Activated T-helper 17 cell treated with anti-CD3 and anti-CD28 coated beads, Interleukin-2, amount 50 U/mL, for 72 hours (primary cell): ENCODE measurements around the gene WBP1L. TPM values are rescaled to one million over a fixed set of nuclear protein-coding genes. Genes with fewer than 3 reads are reported as not detected.

Experiments used
- ATAC-seq: fragments of 150-1000 bp; cut with Tn5 transposase; replicated peaks from 2 replicates; pipeline ENCODE4 v1.10.0; 2021; ENCODE audit warnings: mild to moderate bottlenecking, moderate library complexity
- H3K27ac Mint-ChIP-seq: one replicate; pipeline ENCODE4 v1.8.0; 2022; ENCODE audit warnings: mixed read lengths
- H3K27me3 Mint-ChIP-seq: one replicate; pipeline ENCODE4 v1.8.0; 2022; ENCODE audit warnings: mixed read lengths
- H3K36me3 Mint-ChIP-seq: one replicate; pipeline ENCODE4 v1.8.0; 2022; ENCODE audit warnings: low read depth, mild to moderate bottlenecking, mixed read lengths
- H3K4me1 Mint-ChIP-seq: one replicate; pipeline ENCODE4 v1.8.0; 2022; ENCODE audit warnings: mixed read lengths
- H3K4me3 Mint-ChIP-seq: one replicate; pipeline ENCODE4 v1.8.0; 2022; ENCODE audit warnings: mild to moderate bottlenecking, mixed read lengths
- H3K9me3 Mint-ChIP-seq: one replicate; pipeline ENCODE4 v1.8.0; 2022; ENCODE audit warnings: mixed read lengths
- total RNA-seq, 2 donors: library from RNA; stranded (reverse); gene quantifications; one replicate each; pipeline ENCODE4 v1.2.3, GENCODE V29; 2022

Gene WBP1L
- total RNA-seq, 2 donors from 2014 or later = 18.4 to 24.8 TPM

GRCh38 chr10:102775935-102776669 lies 32.4 kb downstream of the WBP1L start:
- H3K4me3 Mint-ChIP-seq = no peak overlapping the region
- no peaks in the 10 kb centered on the region for H3K27me3 Mint-ChIP-seq
- no peak for ATAC-seq
- H3K36me3 Mint-ChIP-seq = peaks cover 35% of the 10 kb centered on the region
- no peak overlapping the region for H3K27ac Mint-ChIP-seq
- no peaks in the 10 kb centered on the region for H3K9me3 Mint-ChIP-seq
- H3K4me1 Mint-ChIP-seq = peaks cover 32% of the 10 kb centered on the region

- no peak for ATAC-seq
- no peaks in the 10 kb centered on the region for H3K27me3 Mint-ChIP-seq
- H3K4me1 Mint-ChIP-seq = peaks cover 36% of the 10 kb centered on the region
Observed at GRCh38 chr10:102776779-102777456, 33.2 kb downstream of the WBP1L start.

GRCh38 chr10:102777711-102778453 lies 34.1 kb downstream of the WBP1L start:
- H3K36me3 Mint-ChIP-seq = peaks cover 35% of the 10 kb centered on the region
- H3K4me3 Mint-ChIP-seq = no peak overlapping the region

More at GRCh38 chr10:102776779-102777456, 33.2 kb downstream of the WBP1L start:
- no peak overlapping the region for H3K4me3 Mint-ChIP-seq
- no peak overlapping the region for H3K27ac Mint-ChIP-seq
- H3K9me3 Mint-ChIP-seq = no peaks in the 10 kb centered on the region
- H3K36me3 Mint-ChIP-seq = peaks cover 35% of the 10 kb centered on the region

GRCh38 chr10:102778781-102779180 lies 35.0 kb downstream of the WBP1L start:
- Mint-ChIP-seq H3K27ac (peak overlapping the region; percentile 32), H3K36me3 (peaks cover 29% of the 10 kb centered on the region), H3K4me3 (no peak overlapping the region), H3K27me3 (no peaks in the 10 kb centered on the region), H3K4me1 (peaks cover 37% of the 10 kb centered on the region), H3K9me3 (no peaks in the 10 kb centered on the region)
- ATAC-seq = no peak

More at GRCh38 chr10:102777711-102778453, 34.1 kb downstream of the WBP1L start:
- H3K27me3 Mint-ChIP-seq = no peaks in the 10 kb centered on the region
- ATAC-seq = no peak
- peaks cover 41% of the 10 kb centered on the region for H3K4me1 Mint-ChIP-seq
- peak overlapping the region; percentile 32 for H3K27ac Mint-ChIP-seq
- no peaks in the 10 kb centered on the region for H3K9me3 Mint-ChIP-seq

GRCh38 chr10:102779680-102780526 lies 36.2 kb downstream of the WBP1L start:
- no peak overlapping the region for H3K27ac Mint-ChIP-seq
- H3K4me1 Mint-ChIP-seq = peaks cover 30% of the 10 kb centered on the region
- H3K36me3 Mint-ChIP-seq = peaks cover 17% of the 10 kb centered on the region
- no peaks in the 10 kb centered on the region for H3K9me3 Mint-ChIP-seq
- H3K4me3 Mint-ChIP-seq = no peak overlapping the region
- no peak for ATAC-seq
- no peaks in the 10 kb centered on the region for H3K27me3 Mint-ChIP-seq

- Mint-ChIP-seq H3K4me1 (peaks cover 27% of the 10 kb centered on the region), H3K27ac (no peak overlapping the region), H3K4me3 (no peak overlapping the region), H3K9me3 (no peaks in the 10 kb centered on the region), H3K27me3 (no peaks in the 10 kb centered on the region), H3K36me3 (peaks cover 13% of the 10 kb centered on the region)
- no peak for ATAC-seq
Observed at GRCh38 chr10:102780527-102780808, 36.7 kb downstream of the WBP1L start.

GRCh38 chr10:102781090-102781920 lies 37.6 kb downstream of the WBP1L start:
- ATAC-seq = no peak
- no peaks in the 10 kb centered on the region for H3K27me3 Mint-ChIP-seq
- H3K36me3 Mint-ChIP-seq = peaks cover 13% of the 10 kb centered on the region
- H3K27ac Mint-ChIP-seq = no peak overlapping the region
- no peaks in the 10 kb centered on the region for H3K9me3 Mint-ChIP-seq
- H3K4me3 Mint-ChIP-seq = no peak overlapping the region
- H3K4me1 Mint-ChIP-seq = peaks cover 33% of the 10 kb centered on the region

- Mint-ChIP-seq H3K4me1 (peaks cover 33% of the 10 kb centered on the region), H3K27me3 (no peaks in the 10 kb centered on the region), H3K9me3 (no peaks in the 10 kb centered on the region), H3K4me3 (no peak overlapping the region), H3K36me3 (peaks cover 13% of the 10 kb centered on the region), H3K27ac (no peak overlapping the region)
- no peak for ATAC-seq
Observed at GRCh38 chr10:102781921-102782557, 38.3 kb downstream of the WBP1L start.

GRCh38 chr10:102782673-102783551 lies 39.2 kb downstream of the WBP1L start:
- no peak for ATAC-seq
- H3K4me1 Mint-ChIP-seq = peaks cover 32% of the 10 kb centered on the region
- no peaks in the 10 kb centered on the region for H3K27me3 Mint-ChIP-seq
- H3K4me3 Mint-ChIP-seq = no peak overlapping the region
- H3K36me3 Mint-ChIP-seq = peaks cover 11% of the 10 kb centered on the region
- no peak overlapping the region for H3K27ac Mint-ChIP-seq
- H3K9me3 Mint-ChIP-seq = no peaks in the 10 kb centered on the region

GRCh38 chr10:102783568-102783967 lies 39.8 kb downstream of the WBP1L start:
- no peak for ATAC-seq
- peaks cover 9% of the 10 kb centered on the region for H3K36me3 Mint-ChIP-seq
- H3K27me3 Mint-ChIP-seq = no peaks in the 10 kb centered on the region
- H3K9me3 Mint-ChIP-seq = no peaks in the 10 kb centered on the region
- peaks cover 29% of the 10 kb centered on the region for H3K4me1 Mint-ChIP-seq
- no peak overlapping the region for H3K27ac Mint-ChIP-seq
- no peak overlapping the region for H3K4me3 Mint-ChIP-seq

- no peak overlapping the region for H3K4me3 Mint-ChIP-seq
- H3K27me3 Mint-ChIP-seq = no peaks in the 10 kb centered on the region
- peak overlapping the region; percentile 10 for H3K27ac Mint-ChIP-seq
- H3K36me3 Mint-ChIP-seq = peaks cover 7% of the 10 kb centered on the region
- ATAC-seq = no peak
- no peaks in the 10 kb centered on the region for H3K9me3 Mint-ChIP-seq
- peaks cover 23% of the 10 kb centered on the region for H3K4me1 Mint-ChIP-seq
Observed at GRCh38 chr10:102785818-102786217, 42.1 kb downstream of the WBP1L start.

GRCh38 chr10:102791754-102792395 lies 48.1 kb downstream of the WBP1L start:
- H3K4me1 Mint-ChIP-seq = peaks cover 25% of the 10 kb centered on the region
- no peaks in the 10 kb centered on the region for H3K27me3 Mint-ChIP-seq
- no peak for ATAC-seq
- H3K36me3 Mint-ChIP-seq = peaks cover 16% of the 10 kb centered on the region
- H3K4me3 Mint-ChIP-seq = no peak overlapping the region
- H3K27ac Mint-ChIP-seq = no peak overlapping the region
- H3K9me3 Mint-ChIP-seq = no peaks in the 10 kb centered on the region
